H9 (cell line): ENCODE results near the gene MOXD1. TPM values are rescaled to one million over a fixed set of nuclear protein-coding genes. Genes with fewer than 3 reads are reported as not detected.

ENCODE experiments used
- DNase-seq: peaks from one replicate; pipeline ENCODE4 v3.0.0-alpha.2; 2017
- H2AFZ ChIP-seq: one replicate; pipeline ENCODE4 v1.6.1; 2013; ENCODE audit warnings: mild to moderate bottlenecking, low read length, control low read depth, moderate library complexity
- H2AK5ac ChIP-seq: 2 replicates; pipeline ENCODE4 v1.6.1; 2013; ENCODE audit warnings: low read length, control low read depth, mixed read lengths; ENCODE audit not compliant: insufficient read length
- H2BK120ac ChIP-seq: one replicate; pipeline ENCODE4 v1.6.1; 2013; ENCODE audit warnings: low read depth, mild to moderate bottlenecking, low read length, control low read depth, inconsistent platforms; ENCODE audit not compliant: poor library complexity, severe bottlenecking
- H2BK12ac ChIP-seq: 2 replicates; pipeline ENCODE4 v1.6.1; 2013; ENCODE audit warnings: low read length, control low read depth, mixed read lengths, low read depth; ENCODE audit not compliant: insufficient read length
- H2BK15ac ChIP-seq: 2 replicates; pipeline ENCODE4 v1.6.1; 2013; ENCODE audit warnings: low read depth, low read length, control low read depth
- H2BK20ac ChIP-seq: one replicate; pipeline ENCODE4 v1.6.1; 2013; ENCODE audit warnings: low read depth, mild to moderate bottlenecking, low read length, control low read depth, inconsistent platforms; ENCODE audit not compliant: poor library complexity, severe bottlenecking
- H2BK5ac ChIP-seq: 2 replicates; pipeline ENCODE4 v1.6.1; 2013; ENCODE audit warnings: low read length, control low read depth, mixed read lengths; ENCODE audit not compliant: insufficient read length
- H3K14ac ChIP-seq: 2 replicates; pipeline ENCODE4 v1.6.1; 2013; ENCODE audit warnings: low read length, control low read depth; ENCODE audit not compliant: insufficient read depth
- H3K18ac ChIP-seq: 2 replicates; pipeline ENCODE4 v1.6.1; 2013; ENCODE audit warnings: low read depth, mild to moderate bottlenecking, mixed read lengths, low read length, control low read depth; ENCODE audit not compliant: insufficient read length
- H3K23ac ChIP-seq: 2 replicates; pipeline ENCODE4 v1.6.1; 2013; ENCODE audit warnings: low read length, control low read depth, mixed read lengths, low read depth; ENCODE audit not compliant: insufficient read length
- H3K23me2 ChIP-seq: 2 replicates; pipeline ENCODE4 v1.6.1; 2013; ENCODE audit warnings: low read depth, mild to moderate bottlenecking, mixed read lengths, low read length, control low read depth; ENCODE audit not compliant: insufficient read length, poor library complexity, severe bottlenecking
- H3K27ac ChIP-seq: 2 replicates; pipeline ENCODE4 v1.5.1; 2013; ENCODE audit warnings: low read length, control low read depth, mixed read lengths, low read depth; ENCODE audit not compliant: insufficient read length
- H3K27me3 ChIP-seq: 2 replicates; pipeline ENCODE4 v1.6.1; 2013; ENCODE audit warnings: low read length, control low read depth, inconsistent platforms; ENCODE audit not compliant: insufficient read depth
- H3K4ac ChIP-seq: 2 replicates; pipeline ENCODE4 v1.6.1; 2013; ENCODE audit warnings: low read depth, mild to moderate bottlenecking, control low read depth, inconsistent platforms, low read length, moderate library complexity
- H3K4me1 ChIP-seq: 2 replicates; pipeline ENCODE4 v1.6.1; 2013; ENCODE audit warnings: low read length, control low read depth, inconsistent platforms; ENCODE audit not compliant: insufficient read depth
- H3K4me2 ChIP-seq: 2 replicates; pipeline ENCODE4 v1.6.1; 2013; ENCODE audit warnings: low read length, control low read depth, mixed read lengths; ENCODE audit not compliant: insufficient read length, insufficient read depth
- H3K56ac ChIP-seq: 2 replicates; pipeline ENCODE4 v1.6.1; 2013; ENCODE audit warnings: low read depth, mild to moderate bottlenecking, mixed read lengths, low read length, control low read depth; ENCODE audit not compliant: insufficient read length
- H3K79me1 ChIP-seq: 2 replicates; pipeline ENCODE4 v1.6.1; 2013; ENCODE audit warnings: low read depth, mild to moderate bottlenecking, moderate library complexity, low read length, control low read depth, inconsistent platforms; ENCODE audit not compliant: insufficient read depth, poor library complexity, severe bottlenecking
- H3K79me2 ChIP-seq: 2 replicates; pipeline ENCODE4 v1.6.1; 2013; ENCODE audit warnings: low read length, control low read depth, inconsistent platforms; ENCODE audit not compliant: insufficient read depth
- H3K9ac ChIP-seq: 2 replicates; pipeline ENCODE4 v1.6.1; 2013; ENCODE audit warnings: low read length, control low read depth, mixed read lengths; ENCODE audit not compliant: insufficient read length; ENCODE audit errors: extremely low read depth
- H3K9me3 ChIP-seq: one replicate; pipeline ENCODE4 v1.6.1; 2013; ENCODE audit warnings: low read depth, low read length, inconsistent platforms; ENCODE audit not compliant: control insufficient read depth
- H3T11ph ChIP-seq: one replicate; pipeline ENCODE4 v1.6.1; 2013; ENCODE audit warnings: mild to moderate bottlenecking, low read length, control low read depth, inconsistent platforms
- H4K20me1 ChIP-seq: one replicate; pipeline ENCODE4 v1.6.1; 2013; ENCODE audit not compliant: control insufficient read depth, insufficient read length, insufficient read depth
- H4K5ac ChIP-seq: 2 replicates; pipeline ENCODE4 v1.6.1; 2013; ENCODE audit warnings: low read depth, mild to moderate bottlenecking, mixed read lengths, low read length, control low read depth; ENCODE audit not compliant: insufficient read length
- H4K8ac ChIP-seq: replicated peaks from 2 replicates; pipeline ENCODE4 v1.6.1; 2013; ENCODE audit warnings: low read length, control low read depth, mixed read lengths, low read depth; ENCODE audit not compliant: insufficient read length
- H4K91ac ChIP-seq: 2 replicates; pipeline ENCODE4 v1.6.1; 2013; ENCODE audit warnings: low read depth, mild to moderate bottlenecking, moderate library complexity, mixed read lengths, low read length, control low read depth; ENCODE audit not compliant: insufficient read length
- H3K27ac Mint-ChIP-seq, 3 experiments: 2 replicates in 2 of 3; 3 replicates in 1 of 3; pipeline ENCODE4 v1.8.0; 2020 to 2021; ENCODE audit warnings: mixed read lengths in 3 of 3, mild to moderate bottlenecking in 1 of 3, moderate library complexity in 1 of 3
- H3K27me3 Mint-ChIP-seq: 2 replicates; pipeline ENCODE4 v1.8.0; 2021; ENCODE audit warnings: low read depth, mild to moderate bottlenecking, moderate library complexity, mixed read lengths
- H3K36me3 Mint-ChIP-seq, 3 experiments: 2 replicates in 2 of 3; 3 replicates in 1 of 3; pipeline ENCODE4 v1.8.0; 2020 to 2021; ENCODE audit warnings: low read depth in 3 of 3, mixed read lengths in 3 of 3; ENCODE audit not compliant: insufficient read depth in 1 of 3
- H3K4me1 Mint-ChIP-seq, 2 experiments: 2 replicates each; pipeline ENCODE4 v1.8.0; 2020; ENCODE audit warnings: mixed read lengths in 2 of 2
- H3K4me3 Mint-ChIP-seq, 2 experiments: 2 replicates in 1 of 2; 3 replicates in 1 of 2; pipeline ENCODE4 v1.8.0; 2020 to 2021; ENCODE audit warnings: mild to moderate bottlenecking in 2 of 2, mixed read lengths in 2 of 2, moderate library complexity in 1 of 2
- H3K9me3 Mint-ChIP-seq, 2 experiments: 2 replicates in 1 of 2; 3 replicates in 1 of 2; pipeline ENCODE4 v1.8.0; 2020; ENCODE audit warnings: mild to moderate bottlenecking in 2 of 2, mixed read lengths in 2 of 2, moderate library complexity in 1 of 2
- CTCF ChIP-seq: fragments of 200-600 bp; sonication (generic); conservative IDR thresholded peaks from 3 replicates; pipeline ENCODE4 v1.8.0; 2021; ENCODE audit warnings: antibody characterized with exemption, mild to moderate bottlenecking
- WGBS: extraction: QIAGEN DNeasy Blood & Tissue Kit; methylation state at CpG from one replicate; pipeline ENCODE4 v1.1.7; 2013; ENCODE audit warnings: missing lambda C conversion rate, low lambda C conversion rate, mixed read lengths; ENCODE audit not compliant: insufficient read length; ENCODE audit errors: extremely low coverage; 5-methylcytosine and 5-hydroxymethylcytosine counted together
- total RNA-seq: library from RNA; stranded (reverse); gene quantifications from 2 replicates; pipeline ENCODE4 v1.2.1, GENCODE V29; 2021

Gene MOXD1
- total RNA-seq, 1 experiment from 2014 or later = 2.3 TPM

- H4K5ac ChIP-seq = no peak overlapping the region
- H3K79me1 ChIP-seq = no peaks in the 10 kb centered on the region
- no peaks in the 10 kb centered on the region for H3K9me3 ChIP-seq
- no peak overlapping the region for H3K27ac ChIP-seq
- H3K18ac ChIP-seq = no peak overlapping the region
- no peaks in the 10 kb centered on the region for H4K20me1 ChIP-seq
- H3K27me3 Mint-ChIP-seq = no peaks in the 10 kb centered on the region
- no peak overlapping the region for H2BK15ac ChIP-seq
- H3K23ac ChIP-seq = no peak overlapping the region
- no peak for TF ChIP-seq CTCF
- no peak overlapping the region for H3K4me3 Mint-ChIP-seq
- H3K27ac Mint-ChIP-seq = no peak overlapping the region
- no peak overlapping the region for H3K9ac ChIP-seq
- no peak overlapping the region for H3K14ac ChIP-seq
- H2AFZ ChIP-seq = no peak overlapping the region
- H3K27me3 ChIP-seq = no peaks in the 10 kb centered on the region
- WGBS = no CpG with 5 or more reads among the region's 4 CpGs
- H3K23me2 ChIP-seq = no peaks in the 10 kb centered on the region
- no peak overlapping the region for H2BK120ac ChIP-seq
- no peak overlapping the region for H2BK5ac ChIP-seq
- no peak for DNase-seq
- H3K4ac ChIP-seq = no peak overlapping the region
- no peak overlapping the region for H3T11ph ChIP-seq
- no peak overlapping the region for H3K56ac ChIP-seq
- no peak overlapping the region for H2AK5ac ChIP-seq
- H3K4me1 ChIP-seq = no peaks in the 10 kb centered on the region
- no peaks in the 10 kb centered on the region for H3K79me2 ChIP-seq
- no peak overlapping the region for H4K91ac ChIP-seq
- H2BK20ac ChIP-seq = no peak overlapping the region
- no peak overlapping the region for H3K4me2 ChIP-seq
- no peak overlapping the region for H2BK12ac ChIP-seq
- no peaks in the 10 kb centered on the region for H3K36me3 Mint-ChIP-seq
- peaks cover 3 to 4% of the 10 kb centered on the region in 2 experiments; a peak in 2 of 4 replicates for H3K4me1 Mint-ChIP-seq
- H4K8ac ChIP-seq = no peak overlapping the region
- no peaks in the 10 kb centered on the region for H3K9me3 Mint-ChIP-seq
Measured at GRCh38 chr6:132369526-132369925, 31.7 kb downstream of the MOXD1 start.
